ENCODE results near the gene BORA. TPM values are rescaled to one million over a fixed set of nuclear protein-coding genes. Genes with fewer than 3 reads are reported as not detected.

BORA gene
- total and polyA plus RNA-seq, 8 donors = 2.0 to 8.5 (median 3.4) TPM

GRCh38 chr13:72745260-72745659 is 17.5 kb downstream of the BORA start:
- 67 to 97% (median 82%) methylated on average over 1 of the region's 1 CpG for WGBS, 5 donors
- TF ChIP-seq POLR2AphosphoS5 (IDR thresholded peaks at IDR 0.05) (no peak), POLR2A (IDR thresholded peaks at IDR 0.05) (no peak), CTCF (IDR thresholded peaks at IDR 0.05) (no peak), EP300 (IDR thresholded peaks at IDR 0.05) (no peak)
- peaks cover 13 to 65% (median 50%) of the 10 kb centered on the region in 4 donors for H3K36me3 ChIP-seq
- no peak overlapping the region for H3K27ac ChIP-seq
- intact Hi-C loops (cut with DNase I; ENCODE audit: low total_unique reads) = no loop called here
- DNase-seq = no peak
- no peak overlapping the region for H3K4me3 ChIP-seq
- H3K9me3 ChIP-seq = no peaks in the 10 kb centered on the region
- H3K27me3 ChIP-seq = no peaks in the 10 kb centered on the region
- no peaks in the 10 kb centered on the region for H3K4me1 ChIP-seq

DNA sequence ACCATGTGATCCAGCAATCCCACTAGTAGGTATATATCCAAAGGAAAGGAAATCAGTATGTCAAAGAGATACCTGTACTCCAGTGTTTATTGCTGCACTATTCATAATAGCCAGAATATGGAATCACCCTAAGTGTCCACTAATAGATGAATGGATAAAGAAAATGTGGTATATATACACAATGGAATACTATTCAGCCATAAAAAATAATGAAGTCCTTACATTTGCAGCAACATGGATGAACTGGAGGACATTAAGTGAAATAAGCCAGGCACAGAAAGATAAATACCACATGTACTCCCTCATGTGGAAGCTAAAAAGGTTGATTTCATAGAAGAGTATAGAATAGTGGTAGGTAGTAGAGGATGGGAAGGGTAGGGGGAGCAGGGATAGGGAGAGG is 23.5 kb downstream of the BORA start:
- Histone ChIP-seq H3K4me1 (no peaks in the 10 kb centered on the region), H3K27me3 (no peaks in the 10 kb centered on the region), H3K4me3 (no peak overlapping the region), H3K9me3 (no peaks in the 10 kb centered on the region), H3K36me3 (peaks cover 26 to 93% (median 79%) of the 10 kb centered on the region in 4 donors), H3K27ac (no peak overlapping the region)
- no peak for DNase-seq
- TF ChIP-seq CTCF (IDR thresholded peaks at IDR 0.05) (no peak), EP300 (IDR thresholded peaks at IDR 0.05) (no peak), POLR2A (IDR thresholded peaks at IDR 0.05) (no peak), POLR2AphosphoS5 (IDR thresholded peaks at IDR 0.05) (no peak)
- intact Hi-C loops (cut with DNase I; ENCODE audit: low total_unique reads) = no loop called here

GRCh38 chr13:72754111-72754510 is 26.4 kb downstream of the BORA start:
- TF ChIP-seq POLR2A (IDR thresholded peaks at IDR 0.05) (no peak), EP300 (IDR thresholded peaks at IDR 0.05) (no peak), CTCF (IDR thresholded peaks at IDR 0.05) (no peak), POLR2AphosphoS5 (IDR thresholded peaks at IDR 0.05) (no peak)
- DNase-seq = no peak
- Histone ChIP-seq H3K9me3 (no peaks in the 10 kb centered on the region), H3K4me1 (no peaks in the 10 kb centered on the region), H3K4me3 (no peak overlapping the region), H3K36me3 (peaks cover 35 to 97% (median 86%) of the 10 kb centered on the region in 4 donors), H3K27me3 (no peaks in the 10 kb centered on the region), H3K27ac (no peak overlapping the region)
- intact Hi-C loops (cut with DNase I; ENCODE audit: low total_unique reads) = no loop called here
- 91 to 97% (median 95%) methylated on average over 6 of the region's 6 CpGs for WGBS, 5 donors

- peaks cover 66 to 100% (median 98%) of the 10 kb centered on the region in 4 donors for H3K36me3 ChIP-seq
Measured at GRCh38 chr13:72757792-72758535, 30.2 kb downstream of the BORA start.

More at GRCh38 chr13:72757792-72758535, 30.2 kb downstream of the BORA start:
- WGBS, 5 donors = 68 to 71% (median 70%) methylated on average over 4 of the region's 4 CpGs
- intact Hi-C loops (cut with DNase I; ENCODE audit: low total_unique reads) = no loop called here
- Histone ChIP-seq H3K4me1 (no peaks in the 10 kb centered on the region), H3K9me3 (no peaks in the 10 kb centered on the region), H3K27ac (no peak overlapping the region), H3K27me3 (no peaks in the 10 kb centered on the region), H3K4me3 (no peak overlapping the region)
- no peak for DNase-seq
- TF ChIP-seq POLR2AphosphoS5 (IDR thresholded peaks at IDR 0.05) (no peak), POLR2A (IDR thresholded peaks at IDR 0.05) (no peak), EP300 (IDR thresholded peaks at IDR 0.05) (no peak), CTCF (IDR thresholded peaks at IDR 0.05) (no peak)
